ENCODE data around the gene ETNPPL.

- TF ChIP-seq POLR2A (IDR thresholded peaks at IDR 0.05; ENCODE audit: low read length) (no peak), GATA1 (IDR thresholded peaks at IDR 0.05; ENCODE audit: low read depth, low read length) (no peak)
Measured at GRCh38 chr4:108744307-108744706, 18.5 kb downstream of the ETNPPL start.
